PC-3 (cell line): ENCODE measurements around the gene ALOX12B.

Source experiments
- CTCF ChIP-seq: fragments of 300-600 bp; sonication (generic); conservative IDR thresholded peaks from 2 replicates; pipeline ENCODE4 v1.5.1; 2017; ENCODE audit warnings: antibody characterized with exemption, low read depth, mild to moderate bottlenecking, low read length
- EZH2 ChIP-seq: fragments of 300-600 bp; sonication (generic); IDR thresholded peaks from one replicate; pipeline ENCODE4 v1.6.1; 2017; ENCODE audit warnings: antibody characterized with exemption, mild to moderate bottlenecking, low read length; ENCODE audit not compliant: unreplicated experiment

- TF ChIP-seq CTCF (no peak), EZH2 (no peak)
These were observed 40.7 kb upstream of the ALOX12B start for GRCh38 chr17:8128125-8128784.
